Spinal cord (tissue), 10 donors: Measurements from ENCODE around the gene TPM1. TPM values are rescaled to one million over a fixed set of nuclear protein-coding genes. Genes with fewer than 3 reads are reported as not detected.

Experiments used
- DNase-seq, 6 donors: peaks; one replicate each; pipeline versions ENCODE4 v3.0.0 to v3.0.0-alpha.2; 2013 to 2015; ENCODE audit warnings: low spot score in 6 of 6, low read depth in 4 of 6
- H3K27ac ChIP-seq: one replicate; pipeline ENCODE4 v1.5.1; 2013; ENCODE audit warnings: low read depth, low read length, control low read depth
- H3K27me3 ChIP-seq: one replicate; pipeline ENCODE4 v1.6.1; 2013; ENCODE audit warnings: low read length; ENCODE audit not compliant: control insufficient read depth, insufficient read depth
- H3K36me3 ChIP-seq: one replicate; pipeline ENCODE4 v1.6.1; 2013; ENCODE audit warnings: low read length; ENCODE audit not compliant: control insufficient read depth, insufficient read depth
- H3K4me1 ChIP-seq: one replicate; pipeline ENCODE4 v1.6.1; 2013; ENCODE audit warnings: low read length; ENCODE audit not compliant: control insufficient read depth, insufficient read depth
- H3K4me3 ChIP-seq: one replicate; pipeline ENCODE4 v1.5.1; 2013; ENCODE audit warnings: low read depth, low read length, control low read depth
- H3K9me3 ChIP-seq: one replicate; pipeline ENCODE4 v1.6.1; 2013; ENCODE audit warnings: low read length; ENCODE audit not compliant: control insufficient read depth, insufficient read depth
- WGBS: methylation state at CpG from one replicate; pipeline ENCODE4 v1.1.5; 2013; ENCODE audit warnings: missing lambda C conversion rate; ENCODE audit not compliant: insufficient coverage; 5-methylcytosine and 5-hydroxymethylcytosine counted together
- polyA plus RNA-seq, 2 donors: library from polyadenylated mRNA; unstranded; fragments of 120-200 nt; gene quantifications; one replicate each; pipeline ENCODE4 v1.2.1, GENCODE V29; 2013; ENCODE audit not compliant: insufficient read length in 2 of 2
- total RNA-seq, 2 donors: library from RNA; depleted of rRNA in 1 of 2; stranded (reverse); fragments of 120-200 nt in 1 of 2; fragments of >200 nt in 1 of 2; gene quantifications; one replicate each; pipeline versions ENCODE4 v1.2.3 to v1.2.4, GENCODE V29; 2013 to 2014
- donor health status: healthy.

TPM1 gene
- total and polyA plus RNA-seq, 4 donors: 184 to 480 (median 216) TPM

GRCh38 chr15:63112871-63113270, 70.3 kb downstream of the TPM1 start:
- H3K4me1 ChIP-seq: no peaks in the 10 kb centered on the region
- no peak overlapping the region for H3K4me3 ChIP-seq
- no peak overlapping the region for H3K27ac ChIP-seq
- no peaks in the 10 kb centered on the region for H3K9me3 ChIP-seq
- WGBS: no CpG with 5 or more reads among the region's 3 CpGs
- no peaks in the 10 kb centered on the region for H3K36me3 ChIP-seq
- no peaks in the 10 kb centered on the region for H3K27me3 ChIP-seq
- DNase-seq: no peak

GRCh38 chr15:63114465-63114864, 71.9 kb downstream of the TPM1 start:
- no peaks in the 10 kb centered on the region for H3K4me1 ChIP-seq
- no peaks in the 10 kb centered on the region for H3K36me3 ChIP-seq
- no peak for DNase-seq
- WGBS: 40% methylated on average over 2 of the region's 2 CpGs
- H3K27me3 ChIP-seq: no peaks in the 10 kb centered on the region
- no peak overlapping the region for H3K4me3 ChIP-seq
- H3K27ac ChIP-seq: no peak overlapping the region
- no peaks in the 10 kb centered on the region for H3K9me3 ChIP-seq

Other genes with a start within 250 kb of the TPM1 start
- gene LACTB, start 79.1 kb downstream of the TPM1 start, total RNA-seq: 10 to 100 TPM; 16.7 to 17.2 TPM
- gene LACTB, start 79.1 kb downstream of the TPM1 start, polyA plus RNA-seq: 10 to 100 TPM; 16.7 to 20.5 TPM
- gene RPS27L, start 114.7 kb downstream of the TPM1 start, total RNA-seq: 100 to 1,000 TPM in 1 of 2 donors, 10 to 100 TPM in 1; 86.2 to 111 TPM
- 10 to 100 TPM; 89.1 to 91.8 TPM for gene RPS27L, start 114.7 kb downstream of the TPM1 start, polyA plus RNA-seq
- gene RAB8B, start 146.9 kb downstream of the TPM1 start, total RNA-seq: 100 to 1,000 TPM in 1 of 2 donors, 10 to 100 TPM in 1; 54.9 to 104 TPM
- gene RAB8B, start 146.9 kb downstream of the TPM1 start, polyA plus RNA-seq: 10 to 100 TPM; 34.4 to 52.2 TPM
- 10 to 100 TPM; 25.6 to 25.8 TPM for gene APH1B, start 234.9 kb downstream of the TPM1 start, total RNA-seq
- gene APH1B, start 234.9 kb downstream of the TPM1 start, polyA plus RNA-seq: 10 to 100 TPM; 16.4 to 17.9 TPM